ENCODE data around the gene RAET1E. TPM values are rescaled to one million over a fixed set of nuclear protein-coding genes. Genes with fewer than 3 reads are reported as not detected.
"Not testable (repeated sequence)": the region's sequence is repeated elsewhere in the genome, so short reads cannot be mapped to it uniquely, and the experiment has no call there.

The RAET1E gene
- total and polyA plus RNA-seq, 2 donors (not counting 3 experiments of a cell fraction or from before 2014, with no cell fraction given) = 0.04 TPM; not detected in 1

DNA sequence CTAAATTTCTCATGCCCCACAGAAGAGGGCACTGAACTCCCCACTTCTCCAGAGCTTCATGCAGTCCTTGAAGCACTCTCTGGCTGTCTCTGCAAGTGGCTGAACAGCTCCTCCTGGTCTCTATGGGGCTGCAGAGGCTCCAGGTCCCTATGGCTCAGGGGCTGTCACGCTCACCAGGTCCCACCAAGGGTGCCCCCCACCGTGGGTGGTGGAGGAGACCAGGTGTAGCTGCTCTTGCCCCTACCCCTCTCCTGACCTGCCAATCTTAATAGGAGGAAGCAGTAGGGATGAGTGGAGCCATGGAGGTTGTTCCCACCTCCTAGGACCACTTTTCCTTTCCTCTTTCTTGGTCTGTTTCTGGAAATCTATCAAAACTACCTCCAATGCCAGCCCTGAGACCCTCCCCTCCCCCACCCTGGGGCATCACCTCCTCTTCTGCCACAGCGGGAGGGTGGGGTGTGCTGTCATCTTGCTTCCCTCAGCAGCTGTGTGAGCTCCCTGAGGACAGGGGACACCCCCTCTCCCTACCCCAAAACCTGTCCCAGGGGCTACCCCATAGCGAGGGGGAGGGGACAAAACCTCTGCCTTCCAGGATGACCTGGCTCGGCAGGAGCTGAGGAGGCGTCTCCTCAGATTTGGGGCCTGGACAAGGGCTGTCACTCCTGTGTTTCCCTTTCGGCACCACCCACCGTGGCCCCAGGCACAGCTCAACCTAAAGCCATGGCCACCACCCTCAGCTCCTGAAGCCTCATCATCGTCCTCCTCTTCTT, 12.0 kb upstream of the RAET1E start:
- CTCF ChIA-PET = interaction anchor here (1.3 kb wide), 1 partner anchor 14 kb away, joined by 3 read pairs; no protein-coding TSS in a partner anchor
- Histone ChIP-seq H3K79me2 (ENCODE audit: control insufficient read depth, insufficient read depth, low read length) (no peaks in the 10 kb centered on the region), H3K4me2 (ENCODE audit: insufficient read depth, low read length) (no peak overlapping the region), H2AFZ (ENCODE audit: low read depth, low read length) (no peak overlapping the region), H3K9me3 (replicated peaks; ENCODE audit: control insufficient read depth, insufficient read depth, low read length) (no peaks in the 10 kb centered on the region), H3K9ac (replicated peaks; ENCODE audit: extremely low read depth, insufficient read depth, low read length) (no peak overlapping the region), H3K27ac (ENCODE audit: insufficient read depth, low read depth, low read length) (no peak overlapping the region), H3K36me3 (ENCODE audit: control insufficient read depth in 2 of 2, extremely low read depth in 1 of 2, insufficient read depth in 2 of 2, low read length in 2 of 2) (no peaks in the 10 kb centered on the region), H3K27me3 (ENCODE audit: control insufficient read depth in 2 of 2, insufficient read depth in 2 of 2, low read length in 2 of 2) (peaks cover 6 to 8% of the 10 kb centered on the region in 2 experiments), H4K20me1 (replicated peaks; ENCODE audit: control insufficient read depth, extremely low read depth, insufficient read depth, low read length) (no peaks in the 10 kb centered on the region), H3K4me1 (ENCODE audit: control insufficient read depth, extremely low read depth, insufficient read depth, low read length) (no peaks in the 10 kb centered on the region), H3K4me3 (replicated peaks in 1 of 3; ENCODE audit: insufficient read depth in 1 of 3, low read depth in 1 of 3, low read length in 3 of 3) (no peak overlapping the region), H3K9me1 (replicated peaks; ENCODE audit: control insufficient read depth, extremely low read depth, insufficient read depth, low read length) (no peaks in the 10 kb centered on the region)
- DNase-seq (ENCODE audit: low read depth, low spot score) = no peak
- dilution Hi-C loops (cut with MboI; ENCODE audit: extremely low pct_ligation_motif_present, low sequenced_read_pairs) = no loop called here
- FAIRE-seq = no peak
- intact Hi-C loops (cut with micrococcal nuclease) = no loop called here
- TF ChIP-seq JUN (IDR thresholded peaks at IDR 0.05; ENCODE audit: borderline replicate concordance, insufficient read depth, insufficient read length, low read depth) (no peak), POLR2A (IDR thresholded peaks at IDR 0.05; ENCODE audit: low read depth, low read length) (no peak)
- TF ChIP-seq, protein P1, sequence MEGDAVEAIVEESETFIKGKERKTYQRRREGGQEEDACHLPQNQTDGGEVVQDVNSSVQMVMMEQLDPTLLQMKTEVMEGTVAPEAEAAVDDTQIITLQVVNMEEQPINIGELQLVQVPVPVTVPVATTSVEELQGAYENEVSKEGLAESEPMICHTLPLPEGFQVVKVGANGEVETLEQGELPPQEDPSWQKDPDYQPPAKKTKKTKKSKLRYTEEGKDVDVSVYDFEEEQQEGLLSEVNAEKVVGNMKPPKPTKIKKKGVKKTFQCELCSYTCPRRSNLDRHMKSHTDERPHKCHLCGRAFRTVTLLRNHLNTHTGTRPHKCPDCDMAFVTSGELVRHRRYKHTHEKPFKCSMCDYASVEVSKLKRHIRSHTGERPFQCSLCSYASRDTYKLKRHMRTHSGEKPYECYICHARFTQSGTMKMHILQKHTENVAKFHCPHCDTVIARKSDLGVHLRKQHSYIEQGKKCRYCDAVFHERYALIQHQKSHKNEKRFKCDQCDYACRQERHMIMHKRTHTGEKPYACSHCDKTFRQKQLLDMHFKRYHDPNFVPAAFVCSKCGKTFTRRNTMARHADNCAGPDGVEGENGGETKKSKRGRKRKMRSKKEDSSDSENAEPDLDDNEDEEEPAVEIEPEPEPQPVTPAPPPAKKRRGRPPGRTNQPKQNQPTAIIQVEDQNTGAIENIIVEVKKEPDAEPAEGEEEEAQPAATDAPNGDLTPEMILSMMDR (IDR thresholded peaks at IDR 0.05; ENCODE audit: extremely low read depth in 1 of 2, insufficient read depth in 1 of 2, low read depth in 1 of 2, low read length in 2 of 2) = no peak
- POLR2A ChIA-PET = no interaction called here
- BruUV-seq (replicated peaks) = no TSS peak

DNA sequence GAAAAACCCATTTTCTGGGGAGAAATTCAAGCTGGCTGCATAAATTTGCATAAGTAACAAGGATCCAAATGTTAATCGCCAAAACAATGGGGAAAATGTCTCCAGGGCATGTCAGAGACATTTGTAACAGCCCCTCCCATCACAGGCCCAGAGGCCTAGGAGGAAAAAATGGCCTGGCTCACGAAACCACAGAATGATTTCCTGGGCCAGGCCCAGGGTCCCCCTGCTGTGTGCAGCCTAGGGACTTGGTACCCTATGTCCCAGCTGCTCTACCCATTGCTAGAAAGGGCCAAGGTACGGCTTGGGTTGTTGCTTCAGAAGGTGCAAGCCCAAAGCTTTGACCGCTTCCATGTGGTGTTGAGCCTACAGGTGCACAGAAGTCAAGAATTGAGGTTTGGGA, 10.6 kb upstream of the RAET1E start:
- H3K79me2 ChIP-seq (ENCODE audit: control insufficient read depth, insufficient read depth, low read length); DNase-seq (ENCODE audit: low read depth, low spot score); H3K9me3 ChIP-seq (replicated peaks; ENCODE audit: control insufficient read depth, insufficient read depth, low read length); H3K4me2 ChIP-seq (ENCODE audit: insufficient read depth, low read length); H3K27me3 ChIP-seq (ENCODE audit: control insufficient read depth in 2 of 2, insufficient read depth in 2 of 2, low read length in 2 of 2); H2AFZ ChIP-seq (ENCODE audit: low read depth, low read length); FAIRE-seq; dilution Hi-C loops (cut with MboI; ENCODE audit: extremely low pct_ligation_motif_present, low sequenced_read_pairs); H3K9ac ChIP-seq (replicated peaks; ENCODE audit: extremely low read depth, insufficient read depth, low read length); H3K4me3 ChIP-seq (replicated peaks in 1 of 3; ENCODE audit: insufficient read depth in 1 of 3, low read depth in 1 of 3, low read length in 3 of 3); intact Hi-C loops (cut with micrococcal nuclease); BruUV-seq (replicated peaks); H3K9me1 ChIP-seq (replicated peaks; ENCODE audit: control insufficient read depth, extremely low read depth, insufficient read depth, low read length); H3K4me1 ChIP-seq (ENCODE audit: control insufficient read depth, extremely low read depth, insufficient read depth, low read length); H3K36me3 ChIP-seq (ENCODE audit: control insufficient read depth in 2 of 2, extremely low read depth in 1 of 2, insufficient read depth in 2 of 2, low read length in 2 of 2); H3K27ac ChIP-seq (ENCODE audit: insufficient read depth, low read depth, low read length); POLR2A ChIA-PET; H4K20me1 ChIP-seq (replicated peaks; ENCODE audit: control insufficient read depth, extremely low read depth, insufficient read depth, low read length): not testable (repeated sequence)
- CTCF ChIA-PET = interaction anchor here (1.3 kb wide), 1 partner anchor 16 kb away, joined by 3 read pairs; no protein-coding TSS in a partner anchor
